HepG2 (cell line): ENCODE data around the gene INTS7. TPM values are rescaled to one million over a fixed set of nuclear protein-coding genes. Genes with fewer than 3 reads are reported as not detected.

Source experiments
- AHDC1 ChIP-seq: sonication (generic); formaldehyde crosslinking; IDR thresholded peaks from 2 replicates; pipeline ENCODE4 v1.5.1; 2020; ENCODE audit warnings: mild to moderate bottlenecking, missing genetic modification reagents, borderline replicate concordance
- ATF4 ChIP-seq, 2 experiments: fragments of 450-650 bp in 1 of 2; sonication (generic) in 1 of 2; formaldehyde crosslinking; IDR thresholded peaks; 2 replicates each; pipeline versions ENCODE4 v1.5.0 to v1.8.0; 2020 to 2022; ENCODE audit warnings: mild to moderate bottlenecking in 1 of 2, missing genetic modification reagents in 1 of 2
- BHLHE40 ChIP-seq: IDR thresholded peaks from 2 replicates; pipeline ENCODE4 v1.6.1; 2011; ENCODE audit warnings: low read length, improper control_type of control experiment
- CENPX ChIP-seq: sonication (generic); formaldehyde crosslinking; IDR thresholded peaks from 2 replicates; pipeline ENCODE4 v1.9.0; 2021; ENCODE audit warnings: mild to moderate bottlenecking, missing genetic modification reagents, moderate library complexity
- FOXM1 ChIP-seq: sonication (generic); formaldehyde crosslinking; IDR thresholded peaks from 2 replicates; pipeline ENCODE4 v1.5.0; 2020; ENCODE audit warnings: missing genetic modification reagents
- HIVEP1 ChIP-seq: sonication (generic); formaldehyde crosslinking; IDR thresholded peaks from 2 replicates; pipeline ENCODE4 v1.4.0; 2020; ENCODE audit warnings: mild to moderate bottlenecking, missing genetic modification reagents
- KLF9 ChIP-seq: IDR thresholded peaks from 2 replicates; pipeline ENCODE4 v1.6.1; 2016; ENCODE audit warnings: low read depth
- MIER2 ChIP-seq: IDR thresholded peaks from 2 replicates; pipeline ENCODE4 v1.6.1; 2016; ENCODE audit warnings: missing biosample characterization, missing genetic modification reagents
- NFKBIZ ChIP-seq: IDR thresholded peaks from 2 replicates; pipeline ENCODE4 v1.6.1; 2018; ENCODE audit warnings: missing genetic modification reagents, missing compliant biosample characterization
- POLR2AphosphoS5 ChIP-seq: IDR thresholded peaks from 2 replicates; pipeline ENCODE4 v1.6.1; 2012; ENCODE audit warnings: low read depth, low read length
- RARG ChIP-seq: sonication (generic); formaldehyde crosslinking; IDR thresholded peaks from 2 replicates; pipeline ENCODE4 v1.4.0; 2020; ENCODE audit warnings: low read depth, mild to moderate bottlenecking, missing genetic modification reagents
- REPIN1 ChIP-seq: sonication (generic); formaldehyde crosslinking; IDR thresholded peaks from 2 replicates; pipeline ENCODE4 v1.8.0; 2022; ENCODE audit warnings: missing genetic modification reagents, low read depth, mild to moderate bottlenecking, borderline replicate concordance
- TCF7L2 ChIP-seq: IDR thresholded peaks from 2 replicates; pipeline ENCODE4 v1.6.1; 2011; ENCODE audit warnings: mild to moderate bottlenecking, low read depth, low read length, moderate library complexity
- ZNF160 ChIP-seq: sonication (generic); formaldehyde crosslinking; IDR thresholded peaks from 2 replicates; pipeline ENCODE4 v1.8.0; 2022; ENCODE audit warnings: mild to moderate bottlenecking, inconsistent platforms, missing genetic modification reagents
- ZNF180 ChIP-seq: sonication (generic); formaldehyde crosslinking; IDR thresholded peaks from 2 replicates; pipeline ENCODE4 v1.4.0; 2020; ENCODE audit warnings: low read depth, missing genetic modification reagents, borderline replicate concordance
- ZNF670 ChIP-seq: sonication (generic); formaldehyde crosslinking; IDR thresholded peaks from 2 replicates; pipeline ENCODE4 v1.8.0; 2022; ENCODE audit warnings: mild to moderate bottlenecking, missing genetic modification reagents, borderline replicate concordance
- ZSCAN22 ChIP-seq: sonication (generic); formaldehyde crosslinking; IDR thresholded peaks from 2 replicates; pipeline ENCODE4 v1.4.0; 2020; ENCODE audit warnings: mild to moderate bottlenecking, missing genetic modification reagents
- ZSCAN31 ChIP-seq: sonication (generic); formaldehyde crosslinking; IDR thresholded peaks from 2 replicates; pipeline ENCODE4 v1.5.0; 2020; ENCODE audit warnings: low read depth, mild to moderate bottlenecking, missing genetic modification reagents
- polyA plus RNA-seq, 8 experiments: library from polyadenylated mRNA; depleted of rRNA in 3 of 8; stranded (reverse) in 7 of 8; unstranded in 1 of 8; fragments of >200 nt; fragmentation: Illumina TruSeq in 4 of 8; extraction: Trizol in 4 of 8; gene quantifications; 2 replicates each; pipeline versions ENCODE4 v1.2.1 to v1.2.3, GENCODE V29; 2011 to 2016; ENCODE audit warnings: low read depth in 4 of 8, missing spikeins in 1 of 8, mixed read lengths in 1 of 8; ENCODE audit not compliant: insufficient read depth in 1 of 8
- total RNA-seq, 5 experiments: library from RNA; depleted of rRNA; stranded (reverse); fragments of >200 nt; fragmentation: Illumina TruSeq; extraction: Trizol; gene quantifications; 2 replicates each; pipeline ENCODE4 v1.2.3, GENCODE V29; 2016; ENCODE audit warnings: low read depth in 1 of 5
- TF ChIP-seq, protein P1 (sequence below): sonication (generic); IDR thresholded peaks from 2 replicates; pipeline ENCODE4 v1.6.1; 2016; ENCODE audit warnings: low read depth, borderline replicate concordance
- TF ChIP-seq, protein P2 (sequence below): fragments of 450-650 bp; IDR thresholded peaks from 2 replicates; pipeline ENCODE4 v1.6.1; 2017; ENCODE audit warnings: mild to moderate bottlenecking

INTS7 gene
- total and polyA plus RNA-seq, 2 of the 13 experiments (the other 11 are each of a cell fraction or from before 2014, with no cell fraction given) = 18.3 to 22.4 TPM

GRCh38 chr1:212035123-212035834 lies at the start of gene INTS7, which contains the start of gene DTL (continued):
- no peak for TF ChIP-seq RARG (CRISPR knock-in tag)
- TF ChIP-seq TCF7L2 = no peak
- peak; percentile 84; the same call in 1 of the 2 replicates for TF ChIP-seq REPIN1 (CRISPR knock-in tag)
- TF ChIP-seq, protein P1, sequence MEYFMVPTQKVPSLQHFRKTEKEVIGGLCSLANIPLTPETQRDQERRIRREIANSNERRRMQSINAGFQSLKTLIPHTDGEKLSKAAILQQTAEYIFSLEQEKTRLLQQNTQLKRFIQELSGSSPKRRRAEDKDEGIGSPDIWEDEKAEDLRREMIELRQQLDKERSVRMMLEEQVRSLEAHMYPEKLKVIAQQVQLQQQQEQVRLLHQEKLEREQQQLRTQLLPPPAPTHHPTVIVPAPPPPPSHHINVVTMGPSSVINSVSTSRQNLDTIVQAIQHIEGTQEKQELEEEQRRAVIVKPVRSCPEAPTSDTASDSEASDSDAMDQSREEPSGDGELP = peak; percentile 57
- no peak for TF ChIP-seq ZNF180 (CRISPR knock-in tag)
- TF ChIP-seq, protein P2, sequence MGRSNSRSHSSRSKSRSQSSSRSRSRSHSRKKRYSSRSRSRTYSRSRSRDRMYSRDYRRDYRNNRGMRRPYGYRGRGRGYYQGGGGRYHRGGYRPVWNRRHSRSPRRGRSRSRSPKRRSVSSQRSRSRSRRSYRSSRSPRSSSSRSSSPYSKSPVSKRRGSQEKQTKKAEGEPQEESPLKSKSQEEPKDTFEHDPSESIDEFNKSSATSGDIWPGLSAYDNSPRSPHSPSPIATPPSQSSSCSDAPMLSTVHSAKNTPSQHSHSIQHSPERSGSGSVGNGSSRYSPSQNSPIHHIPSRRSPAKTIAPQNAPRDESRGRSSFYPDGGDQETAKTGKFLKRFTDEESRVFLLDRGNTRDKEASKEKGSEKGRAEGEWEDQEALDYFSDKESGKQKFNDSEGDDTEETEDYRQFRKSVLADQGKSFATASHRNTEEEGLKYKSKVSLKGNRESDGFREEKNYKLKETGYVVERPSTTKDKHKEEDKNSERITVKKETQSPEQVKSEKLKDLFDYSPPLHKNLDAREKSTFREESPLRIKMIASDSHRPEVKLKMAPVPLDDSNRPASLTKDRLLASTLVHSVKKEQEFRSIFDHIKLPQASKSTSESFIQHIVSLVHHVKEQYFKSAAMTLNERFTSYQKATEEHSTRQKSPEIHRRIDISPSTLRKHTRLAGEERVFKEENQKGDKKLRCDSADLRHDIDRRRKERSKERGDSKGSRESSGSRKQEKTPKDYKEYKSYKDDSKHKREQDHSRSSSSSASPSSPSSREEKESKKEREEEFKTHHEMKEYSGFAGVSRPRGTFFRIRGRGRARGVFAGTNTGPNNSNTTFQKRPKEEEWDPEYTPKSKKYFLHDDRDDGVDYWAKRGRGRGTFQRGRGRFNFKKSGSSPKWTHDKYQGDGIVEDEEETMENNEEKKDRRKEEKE = no peak
- TF ChIP-seq KLF9 (CRISPR knock-in tag) = 0 out of 2 replicates have a peak, but pooled peaks have one; percentile 48
- TF ChIP-seq ZNF160 = peak; percentile 66; the same call in 1 of the 2 replicates
- TF ChIP-seq FOXM1 (CRISPR knock-in tag) = no peak
- peak; percentile 65 for TF ChIP-seq ZSCAN31 (CRISPR knock-in tag)
- no peak for TF ChIP-seq MIER2 (CRISPR knock-in tag)
- TF ChIP-seq ATF4 (CRISPR knock-in tag; IDR thresholded peaks at IDR 0.05) = no peak
- no peak for TF ChIP-seq AHDC1 (CRISPR knock-in tag)
- no peak for TF ChIP-seq ZNF670 (CRISPR knock-in tag)
- TF ChIP-seq POLR2AphosphoS5 = peak; percentile 95
- TF ChIP-seq BHLHE40 = no peak
- peak; percentile 69; the same call in 1 of the 2 replicates for TF ChIP-seq ZSCAN22 (CRISPR knock-in tag)
- TF ChIP-seq CENPX (CRISPR knock-in tag) = no peak
- 0 out of 2 replicates have a peak, but pooled peaks have one; percentile 23 for TF ChIP-seq NFKBIZ (CRISPR knock-in tag)
- peak; percentile 30; the same call in 1 of the 2 replicates for TF ChIP-seq HIVEP1 (CRISPR knock-in tag)
